ENCODE results near the gene APBA3.

DNA sequence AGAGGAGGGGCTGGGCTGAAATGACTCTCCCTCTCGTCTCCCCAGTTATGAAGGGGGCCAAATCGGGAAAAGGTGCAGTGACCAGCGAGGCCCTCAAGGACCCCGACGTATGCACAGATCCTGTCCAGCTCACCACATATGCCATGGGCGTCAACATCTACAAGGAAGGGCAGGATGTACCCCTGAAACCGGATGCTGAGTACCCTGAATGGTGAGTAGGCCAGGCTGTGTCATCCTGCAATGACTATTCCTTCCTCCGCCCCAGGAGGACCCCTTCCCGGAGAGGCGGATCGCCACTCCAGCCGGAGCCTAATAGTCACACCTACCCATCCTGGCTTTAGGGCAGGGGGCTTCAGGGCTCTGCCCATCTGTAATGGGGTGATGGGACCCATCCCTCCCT is 3.6 kb upstream of the APBA3 start:
- TF ChIP-seq, protein P1, sequence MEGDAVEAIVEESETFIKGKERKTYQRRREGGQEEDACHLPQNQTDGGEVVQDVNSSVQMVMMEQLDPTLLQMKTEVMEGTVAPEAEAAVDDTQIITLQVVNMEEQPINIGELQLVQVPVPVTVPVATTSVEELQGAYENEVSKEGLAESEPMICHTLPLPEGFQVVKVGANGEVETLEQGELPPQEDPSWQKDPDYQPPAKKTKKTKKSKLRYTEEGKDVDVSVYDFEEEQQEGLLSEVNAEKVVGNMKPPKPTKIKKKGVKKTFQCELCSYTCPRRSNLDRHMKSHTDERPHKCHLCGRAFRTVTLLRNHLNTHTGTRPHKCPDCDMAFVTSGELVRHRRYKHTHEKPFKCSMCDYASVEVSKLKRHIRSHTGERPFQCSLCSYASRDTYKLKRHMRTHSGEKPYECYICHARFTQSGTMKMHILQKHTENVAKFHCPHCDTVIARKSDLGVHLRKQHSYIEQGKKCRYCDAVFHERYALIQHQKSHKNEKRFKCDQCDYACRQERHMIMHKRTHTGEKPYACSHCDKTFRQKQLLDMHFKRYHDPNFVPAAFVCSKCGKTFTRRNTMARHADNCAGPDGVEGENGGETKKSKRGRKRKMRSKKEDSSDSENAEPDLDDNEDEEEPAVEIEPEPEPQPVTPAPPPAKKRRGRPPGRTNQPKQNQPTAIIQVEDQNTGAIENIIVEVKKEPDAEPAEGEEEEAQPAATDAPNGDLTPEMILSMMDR (optimal IDR thresholded peaks at IDR 0.05 in 1 of 3, IDR thresholded peaks at IDR 0.05 in 1 of 3, conservative IDR thresholded peaks at IDR 0.05 in 1 of 3; ENCODE audit: extremely low read depth in 1 of 3, insufficient read depth in 2 of 3, low read length in 3 of 3): no peak
- TF ChIP-seq EZH2 (IDR thresholded peaks at IDR 0.05; ENCODE audit: low read length): no peak
